ENCODE measurements around the gene NR5A2.

Gene NR5A2

GRCh38 chr1:200041337-200042118, 14.0 kb downstream of the NR5A2 start:
- Mint-ChIP-seq H3K27ac (no peak overlapping the region), H3K4me3 (peak overlapping the region; percentile 23), H3K27me3 (peaks cover 55% of the 10 kb centered on the region), H3K9me3 (no peaks in the 10 kb centered on the region), H3K36me3 (no peaks in the 10 kb centered on the region), H3K4me1 (peaks cover 29% of the 10 kb centered on the region)

- H3K4me1 Mint-ChIP-seq = peaks cover 29% of the 10 kb centered on the region
- no peak overlapping the region for H3K27ac Mint-ChIP-seq
- peak overlapping the region; percentile 3 for H3K4me3 Mint-ChIP-seq
- H3K9me3 Mint-ChIP-seq = no peaks in the 10 kb centered on the region
- H3K36me3 Mint-ChIP-seq = no peaks in the 10 kb centered on the region
- H3K27me3 Mint-ChIP-seq = peaks cover 54% of the 10 kb centered on the region
These were observed 14.6 kb downstream of the NR5A2 start for GRCh38 chr1:200042119-200042551.

- H3K4me1 Mint-ChIP-seq = peaks cover 24% of the 10 kb centered on the region
- H3K27ac Mint-ChIP-seq = no peak overlapping the region
- H3K4me3 Mint-ChIP-seq = peak overlapping the region; percentile 70
- peaks cover 49% of the 10 kb centered on the region for H3K27me3 Mint-ChIP-seq
- no peaks in the 10 kb centered on the region for H3K36me3 Mint-ChIP-seq
- no peaks in the 10 kb centered on the region for H3K9me3 Mint-ChIP-seq
These were observed 15.2 kb downstream of the NR5A2 start for GRCh38 chr1:200042552-200043335.

DNA sequence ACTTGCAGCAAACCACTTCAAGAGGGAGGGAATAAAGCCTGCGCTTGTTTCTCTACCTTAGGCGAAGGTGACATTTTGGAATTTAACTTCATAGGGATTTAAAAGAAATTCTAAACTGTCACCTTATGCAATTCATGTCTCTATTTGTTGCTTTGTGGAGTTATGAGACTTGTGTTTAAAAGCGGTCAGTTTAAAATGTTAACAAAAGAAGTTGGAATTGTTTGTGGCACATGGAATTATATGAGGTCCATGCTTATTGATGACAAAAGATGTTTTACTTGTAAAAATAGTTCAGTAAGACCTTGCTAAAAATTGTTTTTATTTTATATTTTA, 15.8 kb downstream of the NR5A2 start:
- H3K4me3 Mint-ChIP-seq = peak overlapping the region; percentile 70
- H3K36me3 Mint-ChIP-seq = no peaks in the 10 kb centered on the region
- no peak overlapping the region for H3K27ac Mint-ChIP-seq
- H3K4me1 Mint-ChIP-seq = peaks cover 21% of the 10 kb centered on the region
- peaks cover 46% of the 10 kb centered on the region for H3K27me3 Mint-ChIP-seq
- no peaks in the 10 kb centered on the region for H3K9me3 Mint-ChIP-seq

DNA sequence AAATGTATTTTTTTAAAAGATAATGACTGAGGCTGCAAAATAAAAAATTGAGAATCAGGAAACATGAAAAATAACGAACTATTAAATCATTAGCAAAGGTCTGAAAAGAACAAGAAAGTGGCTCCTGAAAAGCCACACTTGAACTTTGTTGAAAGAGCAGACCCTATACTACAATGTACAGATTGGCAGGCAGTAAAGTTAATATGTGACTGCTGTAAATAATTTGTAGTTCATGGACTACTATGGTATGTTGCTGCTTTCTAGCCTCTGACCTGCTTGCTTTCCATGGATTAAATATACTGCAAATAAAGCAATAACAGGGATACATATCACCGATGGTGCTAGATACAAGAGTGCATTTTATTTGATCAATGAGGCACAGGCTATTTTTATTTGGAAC, 18.6 kb downstream of the NR5A2 start:
- peaks cover 37% of the 10 kb centered on the region for H3K27me3 Mint-ChIP-seq
- H3K4me1 Mint-ChIP-seq = peaks cover 12% of the 10 kb centered on the region
- no peak overlapping the region for H3K27ac Mint-ChIP-seq
- H3K9me3 Mint-ChIP-seq = no peaks in the 10 kb centered on the region
- H3K4me3 Mint-ChIP-seq = no peak overlapping the region
- H3K36me3 Mint-ChIP-seq = no peaks in the 10 kb centered on the region

- Mint-ChIP-seq H3K4me3 (no peak overlapping the region), H3K27ac (no peak overlapping the region), H3K27me3 (peaks cover 30% of the 10 kb centered on the region), H3K9me3 (no peaks in the 10 kb centered on the region), H3K36me3 (no peaks in the 10 kb centered on the region), H3K4me1 (peaks cover 4% of the 10 kb centered on the region)
These were observed 20.7 kb downstream of the NR5A2 start for GRCh38 chr1:200048244-200048643.

GRCh38 chr1:200049810-200050209, 22.3 kb downstream of the NR5A2 start:
- Mint-ChIP-seq H3K27ac (no peak overlapping the region), H3K27me3 (peaks cover 25% of the 10 kb centered on the region), H3K4me1 (no peaks in the 10 kb centered on the region), H3K4me3 (no peak overlapping the region), H3K9me3 (no peaks in the 10 kb centered on the region), H3K36me3 (no peaks in the 10 kb centered on the region)

DNA sequence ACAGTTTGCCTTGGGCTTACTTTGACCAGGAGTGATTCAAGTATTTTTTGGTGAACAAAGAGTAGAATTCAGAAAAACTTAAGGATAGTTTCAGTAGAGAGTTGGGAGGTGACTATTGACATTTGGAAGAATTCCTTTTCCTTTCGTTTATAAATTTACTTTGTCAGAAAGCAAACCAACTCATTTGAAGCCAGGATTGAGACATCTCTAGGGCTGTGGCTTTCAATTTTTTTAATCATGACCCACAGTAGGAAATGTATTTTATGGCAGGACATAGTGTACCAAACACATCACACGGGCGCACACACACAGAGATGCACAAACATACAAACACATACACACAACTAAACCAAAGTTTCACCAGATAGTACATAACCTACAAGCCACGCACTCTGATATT, 24.1 kb downstream of the NR5A2 start:
- Mint-ChIP-seq H3K4me3 (no peak overlapping the region), H3K27me3 (peaks cover 11% of the 10 kb centered on the region), H3K36me3 (no peaks in the 10 kb centered on the region), H3K4me1 (no peaks in the 10 kb centered on the region), H3K27ac (no peak overlapping the region), H3K9me3 (no peaks in the 10 kb centered on the region)

- Mint-ChIP-seq H3K4me1 (no peaks in the 10 kb centered on the region), H3K27ac (no peak overlapping the region), H3K9me3 (no peaks in the 10 kb centered on the region), H3K4me3 (no peak overlapping the region), H3K36me3 (no peaks in the 10 kb centered on the region), H3K27me3 (peaks cover 16% of the 10 kb centered on the region)
These were observed 25.6 kb downstream of the NR5A2 start for GRCh38 chr1:200053091-200053490.

DNA sequence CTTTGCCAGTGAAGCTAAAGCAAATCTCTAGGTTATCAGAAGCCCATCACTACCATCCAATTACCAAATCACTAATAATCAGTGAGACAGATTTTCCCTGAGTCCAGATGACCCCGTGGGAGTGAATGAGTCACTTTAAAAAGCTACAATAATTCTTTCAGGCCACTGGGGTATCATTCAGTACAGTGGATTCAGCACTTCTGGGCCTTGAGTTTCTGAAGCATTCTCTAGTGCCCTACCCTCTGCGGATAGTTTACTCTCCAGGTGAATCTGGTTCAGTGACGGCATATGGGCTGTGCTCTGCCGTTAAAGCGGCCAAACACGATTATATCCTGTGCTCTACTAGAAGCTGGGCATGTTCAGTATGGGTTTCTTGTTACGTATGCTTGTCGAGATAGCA, 26.1 kb downstream of the NR5A2 start:
- Mint-ChIP-seq H3K36me3 (no peaks in the 10 kb centered on the region), H3K27me3 (peaks cover 15% of the 10 kb centered on the region), H3K4me3 (no peak overlapping the region), H3K9me3 (no peaks in the 10 kb centered on the region), H3K4me1 (no peaks in the 10 kb centered on the region), H3K27ac (no peak overlapping the region)

DNA sequence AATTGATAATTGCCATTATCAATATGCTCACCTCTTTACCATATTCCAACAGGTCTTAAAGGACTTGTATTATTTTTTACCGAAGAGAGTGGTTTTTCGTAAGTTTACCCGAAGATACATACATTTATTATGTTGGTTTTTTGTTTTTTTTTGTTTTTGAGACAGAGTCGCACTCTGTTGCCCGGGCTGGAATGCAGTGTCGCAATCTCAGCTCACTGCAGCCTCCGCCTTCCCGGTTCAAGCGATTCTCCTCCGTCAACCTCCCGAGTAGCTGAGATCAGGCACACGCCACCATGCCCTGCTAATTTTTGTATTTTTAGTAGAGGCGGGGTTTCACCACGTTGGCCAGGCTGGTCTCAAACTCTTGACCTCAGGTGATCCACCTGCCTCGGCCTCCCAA, 30.8 kb downstream of the NR5A2 start:
- peaks cover 18% of the 10 kb centered on the region for H3K27me3 Mint-ChIP-seq
- H3K4me3 Mint-ChIP-seq = no peak overlapping the region
- no peak overlapping the region for H3K27ac Mint-ChIP-seq
- H3K36me3 Mint-ChIP-seq = no peaks in the 10 kb centered on the region
- H3K4me1 Mint-ChIP-seq = no peaks in the 10 kb centered on the region
- no peaks in the 10 kb centered on the region for H3K9me3 Mint-ChIP-seq

DNA sequence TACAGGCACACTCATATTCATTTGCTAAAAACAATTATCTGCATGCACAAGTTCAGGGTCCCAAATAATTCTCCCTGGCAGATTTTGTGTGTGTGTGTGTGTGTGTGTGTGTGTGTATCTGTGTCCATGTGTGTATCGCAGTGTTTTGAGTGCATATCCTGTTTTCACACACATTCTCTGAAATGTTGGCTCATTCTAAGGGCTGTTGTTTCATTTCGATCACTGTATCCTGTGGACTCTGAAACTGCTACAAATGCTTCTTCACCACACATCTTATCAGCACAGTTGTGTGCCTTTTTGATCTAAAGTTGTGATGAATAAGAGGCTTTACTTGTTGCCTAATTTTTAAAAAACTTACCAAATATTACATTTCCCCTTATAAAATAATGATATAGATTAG, 34.6 kb downstream of the NR5A2 start:
- H3K36me3 Mint-ChIP-seq = no peaks in the 10 kb centered on the region
- no peaks in the 10 kb centered on the region for H3K4me1 Mint-ChIP-seq
- H3K27me3 Mint-ChIP-seq = peaks cover 18% of the 10 kb centered on the region
- no peak overlapping the region for H3K4me3 Mint-ChIP-seq
- H3K27ac Mint-ChIP-seq = no peak overlapping the region
- no peaks in the 10 kb centered on the region for H3K9me3 Mint-ChIP-seq

- no peak overlapping the region for H3K27ac Mint-ChIP-seq
- H3K4me1 Mint-ChIP-seq = no peaks in the 10 kb centered on the region
- no peak overlapping the region for H3K4me3 Mint-ChIP-seq
- H3K36me3 Mint-ChIP-seq = no peaks in the 10 kb centered on the region
- H3K9me3 Mint-ChIP-seq = no peaks in the 10 kb centered on the region
- H3K27me3 Mint-ChIP-seq = peaks cover 23% of the 10 kb centered on the region
These were observed 45.3 kb downstream of the NR5A2 start for GRCh38 chr1:200072636-200073285.

- Mint-ChIP-seq H3K4me1 (no peaks in the 10 kb centered on the region), H3K27ac (no peak overlapping the region), H3K9me3 (no peaks in the 10 kb centered on the region), H3K4me3 (no peak overlapping the region), H3K36me3 (no peaks in the 10 kb centered on the region), H3K27me3 (peaks cover 21% of the 10 kb centered on the region)
These were observed 45.8 kb downstream of the NR5A2 start for GRCh38 chr1:200073286-200073637.

DNA sequence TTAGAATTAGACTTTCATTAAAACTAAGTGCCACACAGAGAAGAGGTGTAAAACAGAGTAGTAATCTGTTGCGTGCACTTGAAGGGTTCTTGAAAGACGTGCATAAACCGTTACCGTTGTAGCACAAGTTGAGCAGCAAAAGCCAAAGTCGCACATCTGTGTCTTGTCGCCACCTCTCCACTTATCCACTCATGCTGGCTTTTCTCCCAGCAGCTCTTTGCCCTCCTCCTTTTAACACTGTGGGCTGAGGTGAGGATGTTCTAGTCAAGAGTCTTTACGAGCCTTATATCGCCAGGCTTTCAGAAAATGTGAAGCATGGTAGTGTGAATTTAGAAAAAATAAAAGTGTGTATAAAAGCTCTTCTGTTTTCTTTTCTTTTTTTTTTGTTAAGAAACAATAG, 48.0 kb downstream of the NR5A2 start:
- Mint-ChIP-seq H3K27ac (no peak overlapping the region), H3K9me3 (no peaks in the 10 kb centered on the region), H3K4me1 (no peaks in the 10 kb centered on the region), H3K36me3 (no peaks in the 10 kb centered on the region), H3K27me3 (peaks cover 15% of the 10 kb centered on the region), H3K4me3 (no peak overlapping the region)

DNA sequence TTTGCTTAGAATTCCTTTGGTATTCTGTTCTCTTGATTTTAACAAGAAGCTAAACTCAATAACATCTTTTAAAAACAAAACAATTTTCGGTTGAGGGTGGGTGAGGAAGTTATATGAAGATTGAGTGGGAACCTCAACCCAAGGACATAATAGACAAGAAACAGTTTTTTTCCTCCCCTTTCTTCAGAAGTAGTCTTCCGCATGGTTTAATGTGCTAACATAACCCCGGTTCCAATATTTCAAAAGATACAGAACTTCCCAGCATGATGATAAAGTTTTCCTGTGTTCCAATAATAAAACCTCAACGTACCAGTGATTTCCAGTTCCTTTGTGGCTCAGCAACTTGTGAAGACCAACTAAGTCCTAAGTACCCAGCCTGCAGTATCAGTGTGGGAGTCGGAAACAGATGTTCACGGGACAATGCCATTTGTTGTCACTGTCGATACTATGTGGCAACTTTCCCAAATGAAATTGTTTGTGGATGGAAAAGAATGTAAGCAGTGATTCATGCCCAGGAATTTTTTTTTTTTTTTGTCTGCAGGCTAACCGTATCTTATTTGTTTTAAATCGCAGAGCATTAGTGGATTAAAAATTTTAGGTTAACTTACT, 48.5 kb downstream of the NR5A2 start:
- H3K36me3 Mint-ChIP-seq = no peaks in the 10 kb centered on the region
- H3K9me3 Mint-ChIP-seq = no peaks in the 10 kb centered on the region
- H3K4me1 Mint-ChIP-seq = no peaks in the 10 kb centered on the region
- H3K27ac Mint-ChIP-seq = no peak overlapping the region
- H3K4me3 Mint-ChIP-seq = no peak overlapping the region
- H3K27me3 Mint-ChIP-seq = peaks cover 16% of the 10 kb centered on the region

All from activated naive CD4-positive, alpha-beta T cell treated with anti-CD3 and anti-CD28 coated beads, Interleukin-2, amount 50 U/mL, for 24 hours (primary cell).